IPS-20b (cell line): ENCODE results near the gene P3H2.
A peak's percentile ranks its signal among the peaks of the same experiment; 100 is the strongest.

ENCODE experiments used
- H3K27ac ChIP-seq: one replicate; pipeline ENCODE4 v1.5.1; 2013; ENCODE audit warnings: low read length
- H3K27me3 ChIP-seq: 2 replicates; pipeline ENCODE4 v1.6.1; 2013; ENCODE audit warnings: mild to moderate bottlenecking, low read length, inconsistent platforms; ENCODE audit not compliant: insufficient read depth
- H3K36me3 ChIP-seq: 2 replicates; pipeline ENCODE4 v1.6.1; 2013; ENCODE audit warnings: low read depth, mild to moderate bottlenecking, inconsistent platforms, low read length, moderate library complexity; ENCODE audit not compliant: insufficient read depth
- H3K4me1 ChIP-seq: 2 replicates; pipeline ENCODE4 v1.6.1; 2013; ENCODE audit warnings: mild to moderate bottlenecking, control low read depth, inconsistent platforms, low read length, moderate library complexity; ENCODE audit not compliant: insufficient read depth
- H3K4me3 ChIP-seq: 2 replicates; pipeline ENCODE4 v1.5.1; 2013; ENCODE audit warnings: mild to moderate bottlenecking, low read length, inconsistent platforms
- H3K9ac ChIP-seq: 2 replicates; pipeline ENCODE4 v1.6.1; 2013; ENCODE audit warnings: low read depth, mild to moderate bottlenecking, inconsistent platforms, low read length, moderate library complexity
- H3K9me3 ChIP-seq: 2 replicates; pipeline ENCODE4 v1.6.1; 2013; ENCODE audit warnings: mild to moderate bottlenecking, low read depth, low read length, inconsistent platforms; ENCODE audit not compliant: insufficient read depth

P3H2 gene

DNA sequence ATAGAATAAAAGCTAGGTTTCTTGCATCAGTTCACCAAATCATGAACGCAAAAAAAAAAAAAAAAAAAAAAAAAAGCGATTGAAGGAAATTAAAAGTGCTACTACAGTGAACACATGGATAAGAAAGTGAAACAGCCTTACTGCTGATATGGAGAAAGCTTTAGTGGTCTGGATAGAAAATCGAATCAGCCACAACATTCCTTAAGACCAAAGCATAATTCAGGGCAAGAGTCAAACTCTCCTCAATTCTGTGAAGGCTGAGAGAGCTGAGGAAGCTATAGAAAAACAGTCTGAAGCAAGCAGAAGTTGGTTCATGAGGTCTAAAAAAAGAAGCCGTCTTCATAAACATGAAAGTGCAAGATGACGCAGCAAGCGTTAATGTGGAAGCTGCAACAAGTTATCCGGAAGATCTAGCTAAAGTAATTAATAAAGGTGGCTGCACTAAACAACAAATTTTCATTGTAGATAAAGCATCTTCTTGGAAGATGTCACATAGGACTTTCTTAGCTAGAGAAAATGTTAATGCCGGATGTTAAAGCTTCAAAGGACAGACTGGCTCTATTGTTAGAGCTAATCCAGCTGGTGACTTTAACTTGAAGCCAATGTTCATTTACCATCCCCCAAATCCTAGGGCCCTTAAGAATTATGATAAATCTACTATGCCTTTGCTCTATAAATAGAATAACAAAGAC, 19.2 kb downstream of the P3H2 start:
- Histone ChIP-seq H3K9ac (no peak overlapping the region), H3K4me3 (no peak overlapping the region), H3K27me3 (no peaks in the 10 kb centered on the region), H3K4me1 (peaks cover 24% of the 10 kb centered on the region), H3K9me3 (no peaks in the 10 kb centered on the region), H3K27ac (no peak overlapping the region), H3K36me3 (no peaks in the 10 kb centered on the region)

DNA sequence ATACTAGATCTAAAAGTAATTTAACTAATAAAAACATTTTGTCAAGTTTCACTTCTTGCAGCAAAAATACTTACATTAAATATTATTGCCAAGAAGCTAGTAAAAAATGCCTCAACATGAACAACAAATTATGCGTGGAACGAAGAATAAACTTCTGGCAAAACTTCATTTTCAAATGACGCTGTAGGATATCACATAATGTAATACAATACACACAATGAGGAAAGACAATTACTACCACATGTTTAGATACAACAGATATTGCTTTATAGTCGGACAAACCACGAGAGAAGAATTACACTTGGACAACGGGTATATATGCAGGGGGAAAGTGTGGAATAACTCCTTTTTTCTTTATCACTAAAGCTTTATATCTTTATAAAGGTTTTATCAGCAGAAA, 21.6 kb downstream of the P3H2 start:
- no peak overlapping the region for H3K27ac ChIP-seq
- H3K4me1 ChIP-seq, result peaks cover 24% of the 10 kb centered on the region
- no peaks in the 10 kb centered on the region for H3K27me3 ChIP-seq
- H3K36me3 ChIP-seq, result no peaks in the 10 kb centered on the region
- H3K9ac ChIP-seq, result no peak overlapping the region
- no peak overlapping the region for H3K4me3 ChIP-seq
- H3K9me3 ChIP-seq, result no peaks in the 10 kb centered on the region

DNA sequence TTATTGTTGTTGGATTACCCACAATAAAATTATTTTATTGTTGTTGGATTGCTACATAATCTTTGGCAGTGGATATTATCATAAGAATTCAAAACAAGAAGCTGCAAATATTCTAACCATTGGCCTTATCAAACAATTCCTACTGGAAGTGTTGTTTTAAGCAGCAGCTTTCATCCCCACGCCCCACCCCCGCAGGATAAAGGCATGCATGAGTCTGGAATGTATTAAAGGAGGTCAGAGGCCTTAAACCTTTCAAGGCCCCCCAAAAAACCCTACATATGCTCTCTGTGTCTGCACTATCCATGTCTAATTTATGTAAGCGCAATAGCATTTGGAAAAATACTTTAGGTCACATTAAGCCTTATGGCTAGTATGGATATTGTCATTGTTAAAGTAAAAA, 23.1 kb downstream of the P3H2 start:
- H3K4me1 ChIP-seq, result peaks cover 27% of the 10 kb centered on the region
- no peak overlapping the region for H3K9ac ChIP-seq
- no peaks in the 10 kb centered on the region for H3K36me3 ChIP-seq
- no peaks in the 10 kb centered on the region for H3K9me3 ChIP-seq
- peak overlapping the region; percentile 16; the same call in 1 of the 2 replicates for H3K4me3 ChIP-seq
- no peaks in the 10 kb centered on the region for H3K27me3 ChIP-seq
- no peak overlapping the region for H3K27ac ChIP-seq

DNA sequence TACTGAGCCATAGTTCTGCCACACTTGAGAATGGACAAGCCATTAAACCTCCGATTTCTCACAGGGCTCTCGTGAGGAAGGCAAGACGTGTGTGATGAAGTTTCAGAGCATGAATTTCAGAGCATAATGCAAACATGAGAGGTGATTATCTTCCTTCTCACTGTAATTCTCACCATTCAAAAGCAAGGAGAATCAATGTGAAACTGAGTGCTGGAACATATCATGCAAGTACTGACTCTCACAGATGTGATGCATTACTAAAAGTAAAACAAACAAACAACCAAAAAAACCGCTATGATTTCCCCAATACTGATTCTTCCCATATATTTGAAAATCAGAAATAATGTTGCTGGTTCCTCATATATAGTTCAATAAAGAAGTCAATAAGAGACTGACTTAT, 23.7 kb downstream of the P3H2 start:
- Histone ChIP-seq H3K36me3 (no peaks in the 10 kb centered on the region), H3K27ac (no peak overlapping the region), H3K4me3 (no peak overlapping the region), H3K9me3 (no peaks in the 10 kb centered on the region), H3K9ac (no peak overlapping the region), H3K27me3 (no peaks in the 10 kb centered on the region), H3K4me1 (peaks cover 25% of the 10 kb centered on the region)

DNA sequence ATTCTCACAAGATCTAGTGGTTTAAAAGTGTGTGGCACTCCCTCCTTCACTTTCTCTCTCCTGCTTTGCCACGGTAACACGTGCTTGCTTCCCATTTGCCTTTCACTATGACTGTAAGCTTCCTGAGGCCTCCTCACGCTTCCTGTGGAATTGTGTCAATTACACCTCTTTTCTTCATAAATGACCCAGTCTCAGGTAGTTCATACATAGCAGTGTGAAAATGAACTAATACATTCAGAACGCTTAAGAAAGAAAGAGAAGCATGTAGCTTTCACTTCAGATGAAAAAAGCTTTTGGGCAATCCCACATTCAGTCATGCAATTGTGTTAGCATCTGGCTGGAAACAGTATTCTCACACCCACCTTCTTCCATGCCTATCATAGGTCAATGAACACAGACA, 24.4 kb downstream of the P3H2 start:
- no peaks in the 10 kb centered on the region for H3K36me3 ChIP-seq
- H3K27ac ChIP-seq, result no peak overlapping the region
- H3K9me3 ChIP-seq, result no peaks in the 10 kb centered on the region

DNA sequence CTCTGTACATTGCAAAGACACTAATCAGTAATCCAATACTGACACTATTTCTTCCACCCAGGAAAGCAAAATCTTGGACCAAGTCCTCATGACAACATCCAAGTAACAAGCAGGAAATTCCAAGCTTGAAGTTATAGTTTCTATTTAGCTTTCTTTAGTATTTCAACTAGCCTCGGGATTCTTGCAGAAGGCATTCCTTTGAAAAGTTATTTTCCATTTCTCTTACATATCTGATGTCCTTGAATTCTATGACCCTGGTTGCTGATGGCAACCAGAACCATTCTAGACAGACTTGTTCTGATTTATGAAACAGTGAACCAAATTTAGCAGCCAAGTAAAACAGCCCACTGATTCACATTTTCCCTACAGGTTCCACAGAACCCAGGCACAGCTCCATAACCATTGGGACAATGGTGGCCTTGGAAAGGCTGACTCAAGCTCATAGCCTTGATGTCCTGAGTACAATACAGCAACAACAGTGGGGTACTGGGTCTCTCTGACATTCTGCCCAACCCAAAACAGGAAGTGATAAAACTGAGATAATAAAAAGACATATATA, 26.5 kb downstream of the P3H2 start:
- Histone ChIP-seq H3K9ac (no peak overlapping the region), H3K9me3 (no peaks in the 10 kb centered on the region)

More for the DNA sequence above, 24.4 kb downstream of the P3H2 start:
- H3K27me3 ChIP-seq, result no peaks in the 10 kb centered on the region
- H3K9ac ChIP-seq, result no peak overlapping the region
- no peak overlapping the region for H3K4me3 ChIP-seq
- peaks cover 18% of the 10 kb centered on the region for H3K4me1 ChIP-seq

DNA sequence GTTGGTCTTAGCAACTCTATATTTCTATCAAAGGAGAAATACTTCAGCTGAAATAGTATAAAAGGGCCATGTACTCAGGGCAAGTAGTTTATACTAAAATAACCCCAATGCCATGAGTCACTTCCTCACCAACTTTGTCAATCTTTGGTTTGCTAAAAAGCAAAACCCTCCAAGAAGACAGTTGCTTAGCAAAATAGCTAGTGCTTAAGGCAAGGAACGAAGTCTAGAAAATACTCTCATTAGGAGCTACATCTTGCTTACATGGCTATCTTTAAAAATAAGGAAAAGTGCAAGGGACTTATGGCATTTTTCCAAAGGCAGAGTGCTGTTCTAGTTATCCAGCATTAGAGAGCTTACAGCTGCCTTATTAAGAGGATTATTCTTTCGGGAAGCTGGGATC, 28.4 kb downstream of the P3H2 start:
- H3K27me3 ChIP-seq, result no peaks in the 10 kb centered on the region
- H3K9ac ChIP-seq, result no peak overlapping the region
- H3K36me3 ChIP-seq, result no peaks in the 10 kb centered on the region
- peaks cover 7% of the 10 kb centered on the region; the same call in 1 of the 2 replicates for H3K4me1 ChIP-seq
- no peak overlapping the region for H3K4me3 ChIP-seq
- H3K27ac ChIP-seq, result no peak overlapping the region
- H3K9me3 ChIP-seq, result no peaks in the 10 kb centered on the region

More for the DNA sequence above, 26.5 kb downstream of the P3H2 start:
- Histone ChIP-seq H3K27ac (no peak overlapping the region), H3K4me3 (no peak overlapping the region), H3K27me3 (no peaks in the 10 kb centered on the region), H3K36me3 (no peaks in the 10 kb centered on the region), H3K4me1 (peaks cover 17% of the 10 kb centered on the region)

DNA sequence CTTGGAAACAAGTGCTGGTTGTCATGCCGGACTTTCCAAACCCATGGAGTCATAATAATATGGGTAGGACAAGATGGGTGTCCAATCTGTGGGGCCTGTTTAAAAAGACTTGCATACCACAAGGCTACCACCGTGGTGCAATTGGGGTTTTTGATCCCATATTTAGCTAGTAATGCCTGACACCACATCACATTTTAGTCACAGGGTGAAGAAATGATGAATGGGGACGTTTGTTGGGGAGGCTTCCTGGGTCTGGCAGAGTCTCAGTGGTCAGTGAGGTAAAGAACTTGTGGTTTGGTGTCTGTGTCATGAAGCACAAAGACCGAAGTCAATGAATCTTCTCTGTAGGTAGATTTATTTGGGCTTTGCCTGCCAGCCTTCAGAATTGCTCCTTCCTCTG, 31.0 kb downstream of the P3H2 start:
- no peak overlapping the region for H3K4me3 ChIP-seq
- H3K9ac ChIP-seq, result no peak overlapping the region
- H3K9me3 ChIP-seq, result no peaks in the 10 kb centered on the region
- H3K27ac ChIP-seq, result no peak overlapping the region
- H3K36me3 ChIP-seq, result no peaks in the 10 kb centered on the region
- no peaks in the 10 kb centered on the region for H3K27me3 ChIP-seq
- H3K4me1 ChIP-seq, result peaks cover 18% of the 10 kb centered on the region

DNA sequence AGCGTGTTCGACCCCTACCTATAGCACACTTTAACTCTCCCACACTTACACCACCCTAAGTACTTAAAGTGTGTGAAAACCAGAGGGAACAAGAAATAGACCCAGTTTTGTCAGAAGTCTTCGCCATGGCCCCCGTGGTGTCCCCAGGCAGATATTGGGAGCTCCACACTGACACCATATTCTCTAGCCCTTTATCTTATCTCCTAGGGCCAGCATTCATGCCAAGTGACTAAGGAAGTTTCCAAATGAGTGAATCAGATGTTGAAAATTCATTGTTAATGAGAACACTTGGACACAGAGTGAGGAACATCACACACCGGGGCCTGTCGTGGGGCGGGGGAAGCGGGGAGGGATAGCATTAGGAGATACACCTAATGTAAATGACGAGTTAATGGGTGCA, 31.8 kb downstream of the P3H2 start:
- H3K4me1 ChIP-seq, result peaks cover 18% of the 10 kb centered on the region

DNA sequence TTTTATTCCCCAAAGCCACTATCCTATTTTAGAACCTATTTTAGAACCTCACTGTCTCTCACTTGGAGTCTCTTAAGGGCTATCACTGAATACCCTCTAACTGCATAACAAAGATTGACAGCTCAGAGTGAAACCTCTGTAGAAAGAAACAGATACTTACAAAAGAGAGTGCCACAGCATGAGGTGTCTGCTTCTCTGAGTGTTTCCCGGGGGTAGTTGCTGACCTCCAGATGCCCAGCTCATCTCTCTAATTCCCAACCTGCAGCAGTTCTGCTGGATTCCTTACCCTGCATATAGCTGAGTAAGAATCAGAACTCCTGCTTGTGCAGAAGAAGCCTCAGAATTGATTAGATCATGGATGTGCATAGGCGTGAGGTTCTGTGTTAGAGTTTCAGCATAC, 34.5 kb downstream of the P3H2 start:
- no peak overlapping the region for H3K27ac ChIP-seq

More for the DNA sequence above, 31.8 kb downstream of the P3H2 start:
- no peak overlapping the region for H3K27ac ChIP-seq
- no peaks in the 10 kb centered on the region for H3K9me3 ChIP-seq
- no peak overlapping the region for H3K9ac ChIP-seq
- no peaks in the 10 kb centered on the region for H3K27me3 ChIP-seq
- no peak overlapping the region for H3K4me3 ChIP-seq
- H3K36me3 ChIP-seq, result no peaks in the 10 kb centered on the region

DNA sequence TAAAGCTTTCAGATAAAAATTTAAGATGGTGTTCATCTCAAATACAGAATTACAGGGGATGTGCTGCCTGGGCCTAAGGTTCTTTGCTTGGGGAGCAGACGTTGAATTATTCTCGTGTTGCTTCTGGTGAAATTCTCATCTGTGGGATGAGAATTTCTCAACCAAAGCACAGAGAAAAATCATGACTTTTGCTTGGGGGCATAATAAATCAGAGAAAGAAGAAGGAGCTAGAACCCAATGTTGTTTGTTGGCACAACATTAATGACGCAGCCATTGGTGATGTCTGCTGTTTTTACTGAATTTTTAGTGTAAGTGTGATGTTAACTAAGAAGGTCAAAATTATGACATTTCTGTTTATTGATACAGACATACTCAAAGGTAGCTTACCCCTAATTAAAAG, 35.7 kb downstream of the P3H2 start:
- Histone ChIP-seq H3K9ac (no peak overlapping the region), H3K36me3 (no peaks in the 10 kb centered on the region), H3K4me1 (peaks cover 18% of the 10 kb centered on the region), H3K27me3 (no peaks in the 10 kb centered on the region), H3K4me3 (no peak overlapping the region), H3K27ac (no peak overlapping the region), H3K9me3 (no peaks in the 10 kb centered on the region)

More for the DNA sequence above, 34.5 kb downstream of the P3H2 start:
- no peaks in the 10 kb centered on the region for H3K36me3 ChIP-seq
- no peak overlapping the region for H3K9ac ChIP-seq
- H3K9me3 ChIP-seq, result no peaks in the 10 kb centered on the region
- H3K4me1 ChIP-seq, result peaks cover 18% of the 10 kb centered on the region
- no peak overlapping the region; the same call in 1 of the 2 replicates for H3K4me3 ChIP-seq
- H3K27me3 ChIP-seq, result no peaks in the 10 kb centered on the region

DNA sequence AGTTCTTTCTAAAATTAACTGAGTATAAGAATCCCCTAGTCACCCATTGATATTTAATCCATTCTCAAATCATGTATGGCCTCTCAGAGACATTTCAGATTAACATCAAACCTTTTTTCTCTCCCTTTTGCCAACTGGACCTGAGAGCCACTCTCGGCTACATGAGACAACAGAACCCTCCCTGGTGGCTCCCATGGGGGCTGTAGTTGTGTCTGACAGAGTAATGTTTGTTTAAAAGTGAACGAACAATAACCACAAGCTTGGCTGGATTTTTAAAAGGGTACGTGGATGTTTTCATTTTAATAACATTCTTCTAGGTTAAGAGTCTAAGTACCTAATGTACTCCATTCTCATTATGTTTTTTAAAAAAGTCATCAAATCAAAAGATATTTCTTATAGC, 37.1 kb downstream of the P3H2 start:
- no peak overlapping the region for H3K9ac ChIP-seq
- H3K27ac ChIP-seq, result no peak overlapping the region
- H3K36me3 ChIP-seq, result no peaks in the 10 kb centered on the region
- no peaks in the 10 kb centered on the region for H3K27me3 ChIP-seq
- no peak overlapping the region for H3K4me3 ChIP-seq
- no peaks in the 10 kb centered on the region for H3K9me3 ChIP-seq
- peaks cover 18% of the 10 kb centered on the region for H3K4me1 ChIP-seq
